Endothelial cell of umbilical vein (primary cell): ENCODE data around the gene ATP5ME. TPM values are rescaled to one million over a fixed set of nuclear protein-coding genes. Genes with fewer than 3 reads are reported as not detected.

ENCODE experiments used
- BruUV-seq: library from RNA; stranded (reverse); fragments of 400-500 nt; replicated peaks from 2 replicates; lab custom pipeline; 2021; lab: Mats Ljungman, UMichigan
- CTCF ChIA-PET: fragments of 300-600, 350-600 bp; sonication (Branson Sonifier 250); formaldehyde crosslinking; loops from one replicate; lab custom pipeline; 2021; ENCODE audit warnings: antibody characterized with exemption, inconsistent platforms; lab: Charles Lee
- POLR2A ChIA-PET: fragments of 300-600, 350-600 bp; sonication (Branson Sonifier 250); formaldehyde crosslinking; loops from one replicate; lab custom pipeline; 2021; ENCODE audit warnings: antibody characterized with exemption, inconsistent platforms; lab: Charles Lee
- DNase-seq: peaks from one replicate; pipeline ENCODE4 v3.0.0-alpha.2; 2011; ENCODE audit warnings: low read depth, low spot score
- FAIRE-seq: peaks from 2 replicates; lab custom pipeline; 2011; peaks lifted over from hg19 to GRCh38; lab: Jason Lieb, UNC
- H2AFZ ChIP-seq: 2 replicates; pipeline ENCODE4 v1.6.0; 2012; ENCODE audit warnings: low read depth, low read length, control low read depth, inconsistent platforms
- H3K27ac ChIP-seq: 2 replicates; pipeline ENCODE4 v1.5.1; 2011; ENCODE audit warnings: low read depth, mild to moderate bottlenecking, control low read depth, low read length, moderate library complexity; ENCODE audit not compliant: insufficient read depth
- H3K27me3 ChIP-seq, 2 experiments: 2 replicates each; pipeline versions ENCODE4 v1.6.0 to v1.6.1; 2011; ENCODE audit warnings: low read length in 2 of 2, mixed read lengths in 1 of 2; ENCODE audit not compliant: control insufficient read depth in 2 of 2, insufficient read depth in 2 of 2
- H3K36me3 ChIP-seq, 2 experiments: 2 replicates in 1 of 2; 3 replicates in 1 of 2; pipeline ENCODE4 v1.5.1; 2011; ENCODE audit warnings: low read length in 2 of 2, mild to moderate bottlenecking in 1 of 2, moderate library complexity in 1 of 2; ENCODE audit not compliant: control insufficient read depth in 2 of 2, insufficient read depth in 2 of 2; ENCODE audit errors: extremely low read depth in 1 of 2
- H3K4me1 ChIP-seq: 3 replicates; pipeline ENCODE4 v1.5.1; 2011; ENCODE audit warnings: mild to moderate bottlenecking, low read length; ENCODE audit not compliant: control insufficient read depth, insufficient read depth; ENCODE audit errors: extremely low read depth
- H3K4me2 ChIP-seq: 2 replicates; pipeline ENCODE4 v1.6.1; 2011; ENCODE audit warnings: low read length, control low read depth, mixed read lengths; ENCODE audit not compliant: insufficient read depth
- H3K4me3 ChIP-seq, 3 experiments: fragments of 200-600 bp in 1 of 3; sonication (generic), shearing (Covaris generic) in 1 of 3; replicated peaks in 1 of 3; 2 replicates each; pipeline ENCODE4 v1.5.1; 2011 to 2016; ENCODE audit warnings: control low read depth in 3 of 3, low read length in 3 of 3, mild to moderate bottlenecking in 2 of 3, inconsistent platforms in 1 of 3, low read depth in 1 of 3, moderate library complexity in 1 of 3; ENCODE audit not compliant: insufficient read depth in 1 of 3
- H3K79me2 ChIP-seq: 2 replicates; pipeline ENCODE4 v1.6.0; 2012; ENCODE audit warnings: low read length, inconsistent platforms; ENCODE audit not compliant: control insufficient read depth, insufficient read depth
- H3K9ac ChIP-seq: replicated peaks from 2 replicates; pipeline ENCODE3; 2011; ENCODE audit warnings: low read length, control low read depth; ENCODE audit not compliant: insufficient read depth; ENCODE audit errors: extremely low read depth
- H3K9me1 ChIP-seq: replicated peaks from 3 replicates; pipeline ENCODE4 v1.6.0; 2011; ENCODE audit warnings: mild to moderate bottlenecking, low read length; ENCODE audit not compliant: control insufficient read depth, insufficient read depth; ENCODE audit errors: extremely low read depth
- H3K9me3 ChIP-seq: replicated peaks from 2 replicates; pipeline ENCODE4 v1.5.1; 2012; ENCODE audit warnings: low read length, inconsistent platforms; ENCODE audit not compliant: control insufficient read depth, insufficient read depth
- H4K20me1 ChIP-seq: replicated peaks from 2 replicates; pipeline ENCODE3; 2011; ENCODE audit warnings: mild to moderate bottlenecking, low read length; ENCODE audit not compliant: control insufficient read depth, insufficient read depth; ENCODE audit errors: extremely low read depth
- EZH2 ChIP-seq: IDR thresholded peaks from 2 replicates; pipeline ENCODE4 v1.6.1; 2012; ENCODE audit warnings: borderline replicate concordance, low read depth, mild to moderate bottlenecking, moderate library complexity, low read length, inconsistent platforms; ENCODE audit not compliant: severe bottlenecking
- FOS ChIP-seq: IDR thresholded peaks from 2 replicates; pipeline ENCODE4 v1.6.1; 2011; ENCODE audit warnings: mild to moderate bottlenecking, low read length, moderate library complexity, borderline replicate concordance; ENCODE audit not compliant: insufficient read depth
- GATA2 ChIP-seq: IDR thresholded peaks from 2 replicates; pipeline ENCODE4 v1.7.0; 2011; ENCODE audit warnings: low read depth, mild to moderate bottlenecking, moderate library complexity, mixed read lengths, low read length; ENCODE audit not compliant: insufficient read length, insufficient read depth
- JUN ChIP-seq: IDR thresholded peaks from 2 replicates; pipeline ENCODE4 v1.6.1; 2011; ENCODE audit warnings: borderline replicate concordance, low read depth; ENCODE audit not compliant: insufficient read length, insufficient read depth
- MYC ChIP-seq: IDR thresholded peaks from one replicate; pipeline ENCODE4 v1.6.1; 2011; ENCODE audit warnings: mild to moderate bottlenecking, low read depth, low read length
- POLR2A ChIP-seq: IDR thresholded peaks from 2 replicates; pipeline ENCODE4 v1.6.1; 2012; ENCODE audit warnings: low read depth, mild to moderate bottlenecking, control low read depth, low read length
- POLR2AphosphoS5 ChIP-seq: IDR thresholded peaks from 2 replicates; pipeline ENCODE4 v1.6.1; 2012; ENCODE audit warnings: low read depth, mild to moderate bottlenecking, control low read depth, low read length, moderate library complexity; ENCODE audit not compliant: insufficient read depth
- dilution Hi-C: fragments of 300-500 bp; cut with MboI; formaldehyde crosslinking; loops from one replicate; pipeline ENCODE4 v1.15.0; 2019; ENCODE audit warnings: low sequenced_read_pairs; ENCODE audit not compliant: extremely low pct_ligation_motif_present
- intact Hi-C: fragments of 100-400 bp; cut with micrococcal nuclease; formaldehyde crosslinking; loops from one replicate; pipeline ENCODE4 v1.10.0; 2022
- polyA plus RNA-seq, 4 experiments: library from polyadenylated mRNA; depleted of rRNA in 3 of 4; stranded (reverse) in 3 of 4; unstranded in 1 of 4; fragments of >200 nt; gene quantifications; 2 replicates each; pipeline versions ENCODE4 v1.2.1 to v1.2.3, GENCODE V29; 2011 to 2012; ENCODE audit warnings: missing spikeins in 1 of 4
- total RNA-seq: library from RNA; stranded (reverse); gene quantifications from 2 replicates; pipeline ENCODE4 v1.2.3, GENCODE V29; 2021
- TF ChIP-seq, protein P1 (sequence below), 2 donors: IDR thresholded peaks; 1 replicate in 1 of 2; 2 replicates in 1 of 2; pipeline ENCODE4 v1.5.1; 2011; ENCODE audit warnings: low read length in 2 of 2, mild to moderate bottlenecking in 2 of 2, moderate library complexity in 2 of 2, control low read depth in 1 of 2, inconsistent platforms in 1 of 2, low read depth in 1 of 2; ENCODE audit not compliant: insufficient read depth in 1 of 2; ENCODE audit errors: extremely low read depth in 1 of 2
- TF ChIP-seq, protein P2 (sequence below): IDR thresholded peaks from 2 replicates; pipeline ENCODE4 v1.6.1; 2011; ENCODE audit not compliant: insufficient read depth, insufficient read length

ATP5ME gene
- total and polyA plus RNA-seq, 2 donors (not counting 3 experiments of a cell fraction or from before 2014, with no cell fraction given), result 303 to 304 TPM

DNA sequence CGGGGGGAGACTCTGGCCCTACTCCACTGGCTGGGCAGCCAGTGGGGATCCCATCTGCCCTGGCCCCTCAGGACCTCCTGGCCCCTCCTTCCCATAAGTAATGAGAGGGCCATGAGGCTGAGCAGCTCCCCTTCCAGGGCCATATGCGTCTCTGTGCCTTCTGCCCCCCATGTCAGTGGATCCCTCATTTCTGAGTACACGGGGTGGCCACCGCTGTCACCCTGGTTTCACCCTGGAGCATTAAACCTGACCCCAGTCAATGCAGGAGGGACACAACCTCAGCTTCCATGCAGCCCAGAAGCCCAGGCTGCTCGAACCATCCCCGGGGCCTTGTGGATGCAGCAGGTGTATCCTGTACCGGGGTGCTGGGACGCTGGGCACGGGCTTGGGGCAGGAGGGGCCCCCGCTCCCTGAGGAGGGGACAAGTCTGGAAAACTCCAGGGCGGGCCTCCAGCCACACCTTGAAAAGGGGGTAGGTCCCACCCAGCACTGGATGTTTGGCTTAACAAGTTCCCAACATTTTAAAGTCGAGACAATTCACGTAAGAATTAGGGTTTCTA is 24.2 kb downstream of the ATP5ME start:
- no peaks in the 10 kb centered on the region for H3K79me2 ChIP-seq
- H3K9me1 ChIP-seq, result no peaks in the 10 kb centered on the region
- H3K27me3 ChIP-seq, result no peaks in the 10 kb centered on the region
- TF ChIP-seq POLR2A, result no peak
- no peak for TF ChIP-seq EZH2
- TF ChIP-seq FOS, result no peak
- no peak for TF ChIP-seq JUN
- TF ChIP-seq GATA2, result no peak
- TF ChIP-seq, protein P1, sequence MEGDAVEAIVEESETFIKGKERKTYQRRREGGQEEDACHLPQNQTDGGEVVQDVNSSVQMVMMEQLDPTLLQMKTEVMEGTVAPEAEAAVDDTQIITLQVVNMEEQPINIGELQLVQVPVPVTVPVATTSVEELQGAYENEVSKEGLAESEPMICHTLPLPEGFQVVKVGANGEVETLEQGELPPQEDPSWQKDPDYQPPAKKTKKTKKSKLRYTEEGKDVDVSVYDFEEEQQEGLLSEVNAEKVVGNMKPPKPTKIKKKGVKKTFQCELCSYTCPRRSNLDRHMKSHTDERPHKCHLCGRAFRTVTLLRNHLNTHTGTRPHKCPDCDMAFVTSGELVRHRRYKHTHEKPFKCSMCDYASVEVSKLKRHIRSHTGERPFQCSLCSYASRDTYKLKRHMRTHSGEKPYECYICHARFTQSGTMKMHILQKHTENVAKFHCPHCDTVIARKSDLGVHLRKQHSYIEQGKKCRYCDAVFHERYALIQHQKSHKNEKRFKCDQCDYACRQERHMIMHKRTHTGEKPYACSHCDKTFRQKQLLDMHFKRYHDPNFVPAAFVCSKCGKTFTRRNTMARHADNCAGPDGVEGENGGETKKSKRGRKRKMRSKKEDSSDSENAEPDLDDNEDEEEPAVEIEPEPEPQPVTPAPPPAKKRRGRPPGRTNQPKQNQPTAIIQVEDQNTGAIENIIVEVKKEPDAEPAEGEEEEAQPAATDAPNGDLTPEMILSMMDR (IDR thresholded peaks at IDR 0.05; ENCODE audit: extremely low read depth in 1 of 2, insufficient read depth in 1 of 2, low read depth in 1 of 2, low read length in 2 of 2), result no peak
- no peak for TF ChIP-seq POLR2AphosphoS5
- no peak for TF ChIP-seq MYC
- TF ChIP-seq, protein P2, sequence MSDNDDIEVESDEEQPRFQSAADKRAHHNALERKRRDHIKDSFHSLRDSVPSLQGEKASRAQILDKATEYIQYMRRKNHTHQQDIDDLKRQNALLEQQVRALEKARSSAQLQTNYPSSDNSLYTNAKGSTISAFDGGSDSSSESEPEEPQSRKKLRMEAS, result no peak
- no peak for DNase-seq
- ChIA-PET CTCF (no interaction called here), POLR2A (no interaction called here)
- intact Hi-C loops (no loop called here), dilution Hi-C loops (no loop called here)
- BruUV-seq, result no TSS peak
- H3K36me3 ChIP-seq, result no peaks in the 10 kb centered on the region
- no peak overlapping the region for H3K4me2 ChIP-seq
- no peaks in the 10 kb centered on the region for H3K9me3 ChIP-seq
- H4K20me1 ChIP-seq, result no peaks in the 10 kb centered on the region
- no peak for FAIRE-seq
- H3K9ac ChIP-seq, result no peak overlapping the region
- H3K4me3 ChIP-seq, result no peak overlapping the region
- no peaks in the 10 kb centered on the region for H3K4me1 ChIP-seq
- no peak overlapping the region for H2AFZ ChIP-seq
- H3K27ac ChIP-seq, result no peak overlapping the region
